HG03139 (cell line): Measurements from ENCODE around the gene EMC1.
"Not testable (repeated sequence)": the region's sequence is repeated elsewhere in the genome, so short reads cannot be mapped to it uniquely, and the experiment has no call there.

Experiments used
- ATAC-seq: cut with Tn5 transposase; IDR thresholded peaks from one replicate; pipeline ENCODE4 v1.9.1; 2021; ENCODE audit not compliant: unreplicated experiment

The EMC1 gene

GRCh38 chr1:19219451-19219850, 31.9 kb downstream of the EMC1 start:
- ATAC-seq: no peak

GRCh38 chr1:19216585-19216984, 34.7 kb downstream of the EMC1 start:
- not testable (repeated sequence) for ATAC-seq

GRCh38 chr1:19213580-19213979, 37.7 kb downstream of the EMC1 start:
- ATAC-seq: no peak

- ATAC-seq: no peak
These were observed 39.2 kb downstream of the EMC1 start for GRCh38 chr1:19212167-19212566.

GRCh38 chr1:19210772-19211549, 40.4 kb downstream of the EMC1 start:
- no peak for ATAC-seq

- ATAC-seq: peak; percentile 75
These were observed 41.1 kb downstream of the EMC1 start, which contains the start of gene UBR4 for GRCh38 chr1:19209990-19210771. Gene UBR4, minus strand, starts transcription at chr1:19210266. Its CDS starts 18 bp downstream, at chr1:19210248.

- ATAC-seq: peak; percentile 41
These were observed 41.8 kb downstream of the EMC1 start for GRCh38 chr1:19209439-19209989.

GRCh38 chr1:19208710-19209438, 42.5 kb downstream of the EMC1 start:
- no peak for ATAC-seq

GRCh38 chr1:19206947-19207346, 44.4 kb downstream of the EMC1 start:
- no peak for ATAC-seq

- no peak for ATAC-seq
These were observed 45.5 kb downstream of the EMC1 start for GRCh38 chr1:19205845-19206244.

- ATAC-seq: no peak
These were observed 45.9 kb downstream of the EMC1 start for GRCh38 chr1:19205403-19205802.

- no peak for ATAC-seq
These were observed 46.7 kb downstream of the EMC1 start for GRCh38 chr1:19204446-19205266.

- no peak for ATAC-seq
These were observed 47.9 kb downstream of the EMC1 start for GRCh38 chr1:19203440-19203839.

GRCh38 chr1:19202396-19202795, 48.9 kb downstream of the EMC1 start:
- ATAC-seq: no peak

- no peak for ATAC-seq
These were observed 51.2 kb downstream of the EMC1 start for GRCh38 chr1:19199969-19200604.

GRCh38 chr1:19199329-19199968, 51.9 kb downstream of the EMC1 start:
- ATAC-seq: no peak

- no peak for ATAC-seq
These were observed 52.5 kb downstream of the EMC1 start for GRCh38 chr1:19198820-19199219.

- ATAC-seq: no peak
These were observed 53.5 kb downstream of the EMC1 start for GRCh38 chr1:19197845-19198244.

GRCh38 chr1:19196331-19196730, 55.0 kb downstream of the EMC1 start:
- no peak for ATAC-seq
